ENCODE results near the gene BCL11A. TPM values are rescaled to one million over a fixed set of nuclear protein-coding genes. Genes with fewer than 3 reads are reported as not detected.

Gene BCL11A
- polyA plus RNA-seq, 1 donor = 3.1 TPM

DNA sequence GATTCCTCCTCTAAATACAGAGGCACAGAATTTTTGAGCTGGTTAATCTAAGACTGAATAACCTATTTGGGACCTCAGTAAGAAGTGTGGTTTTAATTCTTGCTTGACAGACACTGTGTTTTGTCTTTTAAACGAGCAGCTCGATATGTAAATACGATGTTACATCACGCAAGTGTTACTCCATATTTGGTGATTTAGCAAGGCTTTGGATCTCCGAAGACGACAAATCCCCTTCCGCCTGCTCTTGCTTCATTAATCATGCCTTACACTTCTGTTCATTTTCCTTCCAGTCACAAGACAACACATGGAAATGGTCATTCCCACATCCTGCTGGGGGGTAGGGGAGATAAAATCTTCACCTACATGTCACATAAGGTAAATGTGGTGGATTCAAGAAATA, 9.4 kb downstream of the BCL11A start:
- no peak for DNase-seq

- DNase-seq = no peak
These were observed 12.3 kb downstream of the BCL11A start for GRCh38 chr2:60541056-60541651.

GRCh38 chr2:60540074-60540473, 13.4 kb downstream of the BCL11A start:
- DNase-seq = no peak

- DNase-seq = no peak
These were observed 14.3 kb downstream of the BCL11A start for GRCh38 chr2:60539140-60539539.

GRCh38 chr2:60538101-60538500, 15.4 kb downstream of the BCL11A start:
- DNase-seq = no peak

DNA sequence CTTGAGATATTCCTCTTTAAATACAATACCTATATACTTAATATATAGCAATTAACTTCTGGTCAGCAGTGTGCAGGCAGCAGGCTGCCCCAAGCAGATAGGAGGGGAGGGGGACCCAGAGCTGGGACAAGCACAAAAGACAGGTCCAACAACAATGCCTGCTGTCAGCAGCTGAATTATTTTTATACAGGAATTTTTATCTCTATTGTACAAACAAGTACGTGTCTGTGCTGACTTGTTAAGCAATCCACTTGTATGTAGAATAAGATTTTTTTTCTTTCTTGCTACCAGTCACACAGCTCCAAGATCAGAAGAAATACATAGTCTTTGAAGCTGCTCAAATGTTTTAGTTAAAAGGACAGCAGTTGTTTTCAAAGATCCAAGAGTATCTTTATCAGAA, 16.7 kb downstream of the BCL11A start:
- DNase-seq = no peak

DNA sequence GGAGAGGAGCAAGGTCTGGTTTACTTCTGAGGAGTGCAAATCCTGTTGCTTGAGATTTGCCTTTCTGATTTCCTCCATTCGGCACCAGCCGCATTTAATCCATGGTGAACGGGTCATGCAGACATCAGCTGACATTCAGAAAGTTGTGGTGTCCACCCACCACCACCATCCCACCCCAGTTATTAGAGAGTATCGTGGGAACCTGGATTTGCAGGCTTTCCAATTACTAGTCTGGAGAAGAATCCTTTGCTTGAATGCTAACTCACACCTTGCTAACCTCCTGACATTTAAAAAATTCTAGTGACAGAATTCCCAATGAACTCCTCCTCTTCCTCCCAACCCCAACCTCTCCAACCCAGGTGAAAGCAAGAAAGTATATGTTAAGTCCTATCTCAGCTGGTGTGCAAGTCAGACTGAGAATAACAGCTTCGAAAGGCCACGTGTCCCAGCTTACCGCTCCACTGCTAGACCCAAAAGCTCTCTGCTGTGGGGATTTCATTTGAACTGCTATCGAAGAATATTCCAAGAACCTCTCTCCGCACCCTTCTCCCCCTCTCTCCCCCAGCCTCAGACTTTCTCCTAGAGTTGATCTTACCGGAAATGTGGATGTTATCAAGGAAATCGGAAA, 17.7 kb downstream of the BCL11A start:
- DNase-seq = no peak

- no peak for DNase-seq
These were observed 18.4 kb downstream of the BCL11A start for GRCh38 chr2:60534892-60535684.

GRCh38 chr2:60534052-60534685, 19.3 kb downstream of the BCL11A start:
- DNase-seq = no peak

GRCh38 chr2:60533101-60534051, 20.1 kb downstream of the BCL11A start:
- no peak for DNase-seq

GRCh38 chr2:60532421-60532820, 21.0 kb downstream of the BCL11A start:
- no peak for DNase-seq

DNA sequence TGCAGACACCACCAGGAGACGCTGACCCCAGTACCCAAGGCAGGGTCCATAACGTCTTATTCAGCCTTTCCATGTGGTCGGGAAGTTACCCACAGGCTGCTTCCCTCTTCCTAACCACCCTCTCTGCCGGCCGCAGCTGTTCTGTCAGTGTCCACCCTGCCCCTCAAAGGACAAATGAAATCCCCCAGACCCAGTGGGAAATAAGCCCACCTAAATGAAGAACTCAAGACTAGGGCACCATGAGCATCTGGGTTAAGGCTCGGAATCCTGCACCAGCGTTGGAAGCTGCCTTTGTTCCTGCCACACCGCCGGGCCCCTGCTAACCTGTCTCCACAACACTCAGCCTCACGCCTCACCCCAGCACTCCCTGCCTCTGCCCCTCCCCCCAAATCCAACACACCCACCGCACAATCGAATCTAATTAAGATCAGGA, 21.7 kb downstream of the BCL11A start:
- no peak for DNase-seq

DNA sequence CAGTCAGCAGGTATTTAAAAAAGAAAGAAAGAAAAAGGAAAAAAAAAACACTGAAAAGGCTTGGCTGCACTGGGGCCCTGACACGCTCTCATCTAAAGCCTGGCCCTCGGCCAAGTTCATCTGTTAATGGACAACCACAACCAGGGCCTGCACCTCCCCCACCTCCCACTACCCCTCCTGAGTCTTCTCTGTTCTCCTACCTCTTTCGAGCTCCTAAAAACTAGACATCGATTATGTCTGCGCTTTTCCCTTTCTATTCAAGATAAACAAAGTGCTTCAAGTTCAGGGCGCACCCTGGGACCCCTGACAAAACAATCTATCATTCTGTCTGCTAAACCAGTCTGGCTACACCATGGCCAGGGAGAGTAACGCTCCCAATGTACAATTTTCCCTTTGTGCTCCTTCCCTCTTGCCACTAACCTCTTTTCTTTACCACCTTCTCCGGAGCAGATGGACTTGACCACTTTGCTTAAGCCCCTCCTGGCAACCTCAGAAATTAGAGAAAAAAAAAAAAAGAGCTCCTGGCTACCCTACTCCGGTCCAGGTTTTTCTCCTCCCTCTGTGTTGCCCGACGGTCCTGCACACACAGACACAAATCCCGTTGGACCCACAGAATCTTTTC, 22.7 kb downstream of the BCL11A start:
- DNase-seq = no peak

DNA sequence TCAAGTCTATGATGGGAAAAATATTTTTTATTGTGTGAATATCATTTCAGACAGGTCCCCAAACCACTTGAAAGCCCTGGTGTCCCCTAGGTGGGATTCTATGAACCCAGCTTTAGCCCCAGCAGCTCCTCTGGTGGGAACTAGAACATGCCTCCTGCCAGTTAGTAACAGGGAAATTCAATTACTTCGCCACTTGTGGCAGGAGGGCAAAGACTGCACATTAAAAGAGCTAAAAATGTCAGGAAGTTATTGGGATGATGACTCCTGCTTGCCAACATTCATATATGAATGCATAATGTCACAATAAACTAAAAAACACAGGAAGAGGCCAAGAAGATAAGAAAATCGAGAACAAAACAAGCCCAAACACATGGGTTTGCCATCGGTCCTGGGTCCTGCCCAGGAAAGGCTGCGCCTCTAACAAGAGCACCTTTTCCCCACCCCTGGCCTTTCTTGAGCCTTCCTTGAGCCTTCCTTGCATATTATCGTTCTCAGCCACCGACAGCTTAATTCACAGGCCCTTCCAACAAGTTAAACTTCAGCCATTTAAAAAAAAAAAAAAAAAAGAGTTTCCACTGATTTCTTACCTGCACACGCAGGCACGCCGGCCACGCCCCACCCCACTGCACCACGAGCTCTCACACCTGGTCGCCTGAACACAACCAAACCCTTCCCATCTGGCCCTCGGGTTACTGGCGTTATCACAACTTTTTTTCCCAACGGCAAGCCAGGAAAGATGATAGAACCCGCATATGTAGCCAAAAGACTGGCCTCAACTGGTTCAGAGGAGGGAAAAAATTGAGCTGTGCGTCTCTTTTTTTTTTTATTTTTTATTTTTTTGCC, 23.4 kb downstream of the BCL11A start:
- DNase-seq = no peak

GRCh38 chr2:60529136-60529784, 24.2 kb downstream of the BCL11A start:
- no peak for DNase-seq

- no peak for DNase-seq
These were observed 25.0 kb downstream of the BCL11A start for GRCh38 chr2:60528281-60529020.

DNA sequence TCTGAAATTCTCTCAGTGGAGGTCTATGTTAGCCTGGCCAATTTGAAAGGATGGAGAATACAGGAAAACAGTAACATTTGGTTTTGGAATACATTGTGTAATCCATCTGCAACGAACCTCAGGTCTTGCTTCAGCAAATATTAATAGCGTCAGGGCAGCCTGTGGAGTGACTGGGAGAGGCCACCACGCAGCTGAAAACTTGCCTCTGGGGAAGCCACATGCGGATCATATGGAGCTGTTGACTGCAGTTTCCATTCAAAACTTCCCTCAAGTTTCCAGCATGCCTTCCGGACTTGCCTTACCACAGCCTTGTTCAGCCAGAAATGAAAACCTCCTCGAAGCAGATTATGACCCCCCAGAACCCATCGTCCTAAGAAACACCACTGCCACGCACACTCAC, 25.7 kb downstream of the BCL11A start:
- DNase-seq = peak; percentile 56

- no peak for DNase-seq
These were observed 26.8 kb downstream of the BCL11A start for GRCh38 chr2:60526623-60527022.

- DNase-seq = no peak
These were observed 27.6 kb downstream of the BCL11A start for GRCh38 chr2:60525899-60526298.
